AG04449 (cell line): ENCODE data around the gene PREX1.

ENCODE experiments used
- CTCF ChIA-PET: fragments of 350-600 bp; formaldehyde crosslinking; extraction: SDS; loops from one replicate; lab custom pipeline; 2021; ENCODE audit warnings: antibody characterized with exemption; lab: Yijun Ruan, JAX
- POLR2A ChIA-PET: fragments of 400-600, 350-600 bp; formaldehyde crosslinking; extraction: SDS; loops from one replicate; lab custom pipeline; 2020; ENCODE audit warnings: antibody characterized with exemption, inconsistent platforms; lab: Yijun Ruan, JAX
- DNase-seq: peaks from one replicate; pipeline ENCODE4 v3.0.0-alpha.2; 2010; ENCODE audit warnings: low read depth, low spot score
- H3K4me3 ChIP-seq: 2 replicates; pipeline ENCODE4 v1.5.1; 2011; ENCODE audit warnings: low read depth, mild to moderate bottlenecking, control low read depth, low read length
- TF ChIP-seq, protein P1 (sequence below): IDR thresholded peaks from one replicate; pipeline ENCODE4 v1.5.1; 2011; ENCODE audit warnings: mild to moderate bottlenecking, moderate library complexity, low read length, control low read depth, inconsistent platforms; ENCODE audit not compliant: insufficient read depth; ENCODE audit errors: missing control alignments

The PREX1 gene

DNA sequence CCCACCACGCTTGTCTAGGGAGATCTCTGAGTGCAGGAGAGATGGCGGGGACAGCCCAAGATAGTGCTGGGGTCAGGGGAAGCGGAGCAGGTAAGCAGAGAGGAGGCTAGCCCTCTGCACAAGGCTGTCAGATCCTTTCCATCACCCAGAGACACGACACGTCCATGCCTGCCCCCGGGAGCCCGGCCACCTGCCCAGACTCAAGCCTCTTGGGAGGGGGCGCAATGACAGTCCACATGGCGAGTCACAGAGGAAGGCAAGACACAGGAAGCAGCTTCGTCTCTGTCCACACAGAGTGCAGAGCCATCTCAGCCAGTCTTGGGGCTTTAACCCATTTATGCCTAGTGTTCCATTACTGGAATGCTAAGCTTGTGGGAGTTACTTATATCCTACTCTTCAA lies 78.4 kb downstream of the PREX1 start:
- CTCF ChIA-PET: no interaction called here
- POLR2A ChIA-PET: no interaction called here
- TF ChIP-seq, protein P1, sequence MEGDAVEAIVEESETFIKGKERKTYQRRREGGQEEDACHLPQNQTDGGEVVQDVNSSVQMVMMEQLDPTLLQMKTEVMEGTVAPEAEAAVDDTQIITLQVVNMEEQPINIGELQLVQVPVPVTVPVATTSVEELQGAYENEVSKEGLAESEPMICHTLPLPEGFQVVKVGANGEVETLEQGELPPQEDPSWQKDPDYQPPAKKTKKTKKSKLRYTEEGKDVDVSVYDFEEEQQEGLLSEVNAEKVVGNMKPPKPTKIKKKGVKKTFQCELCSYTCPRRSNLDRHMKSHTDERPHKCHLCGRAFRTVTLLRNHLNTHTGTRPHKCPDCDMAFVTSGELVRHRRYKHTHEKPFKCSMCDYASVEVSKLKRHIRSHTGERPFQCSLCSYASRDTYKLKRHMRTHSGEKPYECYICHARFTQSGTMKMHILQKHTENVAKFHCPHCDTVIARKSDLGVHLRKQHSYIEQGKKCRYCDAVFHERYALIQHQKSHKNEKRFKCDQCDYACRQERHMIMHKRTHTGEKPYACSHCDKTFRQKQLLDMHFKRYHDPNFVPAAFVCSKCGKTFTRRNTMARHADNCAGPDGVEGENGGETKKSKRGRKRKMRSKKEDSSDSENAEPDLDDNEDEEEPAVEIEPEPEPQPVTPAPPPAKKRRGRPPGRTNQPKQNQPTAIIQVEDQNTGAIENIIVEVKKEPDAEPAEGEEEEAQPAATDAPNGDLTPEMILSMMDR: no peak
- H3K4me3 ChIP-seq: no peak overlapping the region
- no peak for DNase-seq

- no peak overlapping the region for H3K4me3 ChIP-seq
- no peak for DNase-seq
- CTCF ChIA-PET: no interaction called here
- TF ChIP-seq, protein P1: no peak
- POLR2A ChIA-PET: no interaction called here
Observed at GRCh38 chr20:48748556-48748955, 79.2 kb downstream of the PREX1 start.

DNA sequence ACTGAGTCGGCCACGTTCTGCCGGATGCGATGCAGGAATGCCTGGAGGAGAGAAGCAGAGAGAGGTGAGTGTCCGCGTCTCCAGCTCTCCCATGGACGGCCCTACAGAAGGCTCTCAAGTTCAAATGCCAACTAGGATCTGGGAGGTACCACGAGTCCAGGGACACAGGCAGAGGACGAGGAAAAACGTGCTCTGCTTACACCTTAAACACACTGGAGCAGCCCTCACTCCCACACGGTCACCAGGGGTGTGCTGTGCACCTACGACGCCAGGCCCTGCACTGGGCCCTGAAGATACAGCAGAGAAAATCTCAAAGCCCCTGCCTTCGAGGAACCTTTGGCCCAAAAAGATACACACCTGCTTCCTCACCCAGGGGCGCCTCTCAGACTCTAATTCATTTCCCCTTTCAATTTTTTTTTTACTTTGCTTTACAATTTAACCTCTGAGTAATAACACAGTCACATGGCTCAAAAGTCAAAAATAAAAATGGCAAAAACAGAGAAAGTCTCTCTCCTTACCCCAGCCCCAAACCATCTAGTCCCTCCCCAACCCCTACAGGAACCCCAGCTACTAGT lies 79.9 kb downstream of the PREX1 start:
- TF ChIP-seq, protein P1: no peak
- ChIA-PET POLR2A (no interaction called here), CTCF (no interaction called here)
- no peak overlapping the region for H3K4me3 ChIP-seq
- DNase-seq: no peak

- ChIA-PET POLR2A (no interaction called here), CTCF (no interaction called here)
- DNase-seq: no peak
- TF ChIP-seq, protein P1: no peak
- H3K4me3 ChIP-seq: no peak overlapping the region
Observed at GRCh38 chr20:48745330-48745729, 82.5 kb downstream of the PREX1 start.

DNA sequence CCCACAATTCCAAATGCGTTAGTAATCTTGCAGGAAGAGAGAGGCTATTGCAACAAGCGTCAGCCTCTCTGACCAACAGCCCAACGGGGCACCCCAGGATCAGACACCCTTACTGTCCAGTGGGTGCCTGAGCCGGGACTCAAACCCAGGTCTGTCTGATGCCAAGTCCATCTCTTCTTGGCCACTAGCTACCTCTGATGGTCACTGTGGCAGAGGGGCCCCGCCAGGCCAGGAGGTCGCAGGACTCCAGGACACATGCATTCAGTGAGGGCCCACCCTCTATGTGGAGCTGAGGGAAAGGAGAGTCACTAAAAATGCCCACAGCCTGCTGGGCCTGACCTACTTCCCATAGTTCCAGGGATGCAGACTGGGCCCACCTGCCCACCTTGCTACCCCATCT lies 83.3 kb downstream of the PREX1 start:
- CTCF ChIA-PET: interaction anchor here (0.5 kb wide), 1 partner anchor 1545 kb away, joined by 3 read pairs; no protein-coding TSS in a partner anchor
- no peak overlapping the region for H3K4me3 ChIP-seq
- POLR2A ChIA-PET: no interaction called here
- DNase-seq: no peak
- TF ChIP-seq, protein P1: no peak

GRCh38 chr20:48743807-48744206 lies 84.0 kb downstream of the PREX1 start:
- DNase-seq: no peak
- H3K4me3 ChIP-seq: no peak overlapping the region
- TF ChIP-seq, protein P1: no peak
- ChIA-PET CTCF (interaction anchor here (0.5 kb wide), 1 partner anchor 1544 kb away, joined by 3 read pairs; no protein-coding TSS in a partner anchor), POLR2A (interaction anchor here (0.6 kb wide), 1 partner anchor 177 kb away, joined by 3 read pairs; no protein-coding TSS in a partner anchor)
